ENCODE results near the gene FOS. TPM values are rescaled to one million over a fixed set of nuclear protein-coding genes. Genes with fewer than 3 reads are reported as not detected.
A peak's percentile ranks its signal among the peaks of the same experiment; 100 is the strongest.

The FOS gene
- total and polyA plus RNA-seq, 2 of the 4 experiments (the other 2 are of a cell fraction), result 53.6 to 171 TPM

DNA sequence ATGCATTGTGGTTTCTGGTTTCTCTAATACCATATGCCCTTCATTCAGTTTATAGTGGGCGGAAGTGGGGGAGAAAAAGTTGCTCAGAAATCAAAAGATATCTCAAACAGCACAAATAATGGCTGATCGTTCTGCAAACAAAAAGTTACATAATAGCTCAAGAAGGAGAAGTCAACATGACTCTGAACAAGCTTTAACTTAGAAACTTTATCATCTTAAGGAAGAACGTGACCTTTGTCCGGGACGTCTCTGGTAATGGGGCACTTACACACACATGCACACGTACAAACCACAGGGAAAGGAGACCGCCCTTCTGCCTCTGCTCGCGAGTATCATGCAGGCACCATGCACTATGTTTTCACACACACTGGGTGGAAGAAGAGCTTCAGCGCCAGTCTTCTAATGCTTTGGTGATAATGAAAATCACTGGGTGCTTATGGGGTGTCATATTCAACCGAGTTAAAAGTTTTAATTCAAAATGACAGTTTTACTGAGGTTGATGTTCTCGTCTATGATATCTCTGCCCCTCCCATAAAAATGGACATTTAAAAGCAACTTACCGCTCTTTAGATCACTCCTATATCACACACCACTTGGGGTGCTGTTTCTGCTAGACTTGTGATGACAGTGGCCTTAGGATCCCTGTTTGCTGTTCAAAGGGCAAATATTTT, 4.7 kb downstream of the FOS start:
- Histone ChIP-seq H3K36me3 (ENCODE audit: control insufficient read depth, insufficient read depth, low read length) (peaks cover 9% of the 10 kb centered on the region), H3K4me1 (ENCODE audit: control insufficient read depth, insufficient read depth, low read length) (peaks cover 8% of the 10 kb centered on the region), H3K4ac (ENCODE audit: low read depth, low read length) (no peak overlapping the region), H2BK120ac (ENCODE audit: low read depth, low read length) (no peak overlapping the region), H2AK9ac (replicated peaks; ENCODE audit: low read depth, low read length, poor library complexity) (no peak overlapping the region), H2BK15ac (ENCODE audit: low read depth, low read length) (no peak overlapping the region), H2AK5ac (ENCODE audit: low read depth, low read length) (no peak overlapping the region), H3K14ac (replicated peaks; ENCODE audit: low read depth, low read length) (no peak overlapping the region), H2AFZ (replicated peaks; ENCODE audit: low read length, poor library complexity) (no peak overlapping the region), H3K56ac (ENCODE audit: extremely low read depth, insufficient read depth, low read length) (no peak overlapping the region), H4K5ac (ENCODE audit: low read depth, low read length) (no peak overlapping the region), H4K20me1 (ENCODE audit: insufficient read depth, low read length) (peaks cover 17% of the 10 kb centered on the region), H3K9ac (ENCODE audit: low read depth, low read length) (no peak overlapping the region), H2BK20ac (ENCODE audit: low read depth, low read length) (no peak overlapping the region), H4K8ac (ENCODE audit: low read depth in 2 of 2, low read length in 2 of 2) (no peak overlapping the region), H3K23ac (ENCODE audit: low read depth, low read length) (no peak overlapping the region), H3K27me3 (ENCODE audit: control insufficient read depth, insufficient read depth, low read length) (no peaks in the 10 kb centered on the region), H3K79me1 (ENCODE audit: low read depth in 1 of 2, low read length in 2 of 2) (peaks cover 12 to 27% of the 10 kb centered on the region in 2 experiments), H3K9me3 (ENCODE audit: control insufficient read depth, insufficient read depth, low read length) (no peaks in the 10 kb centered on the region), H3K18ac (ENCODE audit: low read depth, low read length) (no peak overlapping the region), H4K91ac (ENCODE audit: insufficient read depth, low read depth, low read length) (no peak overlapping the region), H3K4me3 (ENCODE audit: insufficient read depth, low read depth, low read length) (no peak overlapping the region), H3K27ac (ENCODE audit: insufficient read depth, low read length) (no peak overlapping the region), H3K4me2 (ENCODE audit: low read depth, low read length) (no peak overlapping the region), H2BK5ac (ENCODE audit: low read depth, low read length, poor library complexity, severe bottlenecking) (no peak overlapping the region), H3K9me1 (ENCODE audit: insufficient read depth, low read length) (peaks cover 2% of the 10 kb centered on the region; the same call in 1 of the 2 replicates)
- no TSS peak for BruUV-seq (replicated peaks)
- CTCF ChIA-PET, result interaction anchor here (0.6 kb wide), 1 partner anchor 217 kb away, joined by 3 read pairs; no protein-coding TSS in a partner anchor
- ATAC-seq (ENCODE audit: low read depth) (no peak), DNase-seq (peak; percentile 77)
- in situ Hi-C loops (cut with MboI; ENCODE audit: low sequenced_read_pairs), result loop anchor here (25.0 kb wide), 1 partner anchor 1754 kb away; the partner anchor contains the start of gene IRF2BPL
- intact Hi-C loops (cut with micrococcal nuclease), result no loop called here
- POLR2A ChIA-PET (ENCODE audit: unreplicated experiment), result interaction anchor here (0.6 kb wide), 1 partner anchor 10 kb away, joined by 4 read pairs; no protein-coding TSS in a partner anchor
- dilution Hi-C loops (cut with HindIII; ENCODE audit: low sequenced_read_pairs, unreplicated experiment), result no loop called here
- TF ChIP-seq NFE2L2 (IDR thresholded peaks at IDR 0.05; ENCODE audit: low read depth, low read length) (peak; percentile 54; the same call in 1 of the 2 replicates), BHLHE40 (IDR thresholded peaks at IDR 0.05; ENCODE audit: low read depth, low read length) (no peak; the same call in 1 of the 2 replicates), RFX5 (IDR thresholded peaks at IDR 0.05; ENCODE audit: low read depth, low read length) (no peak), MXI1 (IDR thresholded peaks at IDR 0.05; ENCODE audit: borderline replicate concordance, low read depth, low read length) (no peak), POLR2A (IDR thresholded peaks at IDR 0.05; ENCODE audit: low read depth, low read length) (peak; percentile 90), RCOR1 (IDR thresholded peaks at IDR 0.05; ENCODE audit: insufficient replicate concordance, low read length) (no peak), RAD21 (IDR thresholded peaks at IDR 0.05; ENCODE audit: low read length) (no peak), MAFK (IDR thresholded peaks at IDR 0.05; ENCODE audit: low read depth, low read length) (no peak), MAZ (IDR thresholded peaks at IDR 0.05; ENCODE audit: borderline replicate concordance, low read depth, low read length) (no peak), SMC3 (IDR thresholded peaks at IDR 0.05; ENCODE audit: low read depth, low read length) (no peak), FOS (IDR thresholded peaks at IDR 0.05; ENCODE audit: low read depth, low read length) (peak; percentile 6; the same call in 1 of the 2 replicates)
- TF ChIP-seq, protein P1, sequence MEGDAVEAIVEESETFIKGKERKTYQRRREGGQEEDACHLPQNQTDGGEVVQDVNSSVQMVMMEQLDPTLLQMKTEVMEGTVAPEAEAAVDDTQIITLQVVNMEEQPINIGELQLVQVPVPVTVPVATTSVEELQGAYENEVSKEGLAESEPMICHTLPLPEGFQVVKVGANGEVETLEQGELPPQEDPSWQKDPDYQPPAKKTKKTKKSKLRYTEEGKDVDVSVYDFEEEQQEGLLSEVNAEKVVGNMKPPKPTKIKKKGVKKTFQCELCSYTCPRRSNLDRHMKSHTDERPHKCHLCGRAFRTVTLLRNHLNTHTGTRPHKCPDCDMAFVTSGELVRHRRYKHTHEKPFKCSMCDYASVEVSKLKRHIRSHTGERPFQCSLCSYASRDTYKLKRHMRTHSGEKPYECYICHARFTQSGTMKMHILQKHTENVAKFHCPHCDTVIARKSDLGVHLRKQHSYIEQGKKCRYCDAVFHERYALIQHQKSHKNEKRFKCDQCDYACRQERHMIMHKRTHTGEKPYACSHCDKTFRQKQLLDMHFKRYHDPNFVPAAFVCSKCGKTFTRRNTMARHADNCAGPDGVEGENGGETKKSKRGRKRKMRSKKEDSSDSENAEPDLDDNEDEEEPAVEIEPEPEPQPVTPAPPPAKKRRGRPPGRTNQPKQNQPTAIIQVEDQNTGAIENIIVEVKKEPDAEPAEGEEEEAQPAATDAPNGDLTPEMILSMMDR (conservative IDR thresholded peaks at IDR 0.05; ENCODE audit: low read depth, low read length), result peak; percentile 42
- TF ChIP-seq, protein P2, sequence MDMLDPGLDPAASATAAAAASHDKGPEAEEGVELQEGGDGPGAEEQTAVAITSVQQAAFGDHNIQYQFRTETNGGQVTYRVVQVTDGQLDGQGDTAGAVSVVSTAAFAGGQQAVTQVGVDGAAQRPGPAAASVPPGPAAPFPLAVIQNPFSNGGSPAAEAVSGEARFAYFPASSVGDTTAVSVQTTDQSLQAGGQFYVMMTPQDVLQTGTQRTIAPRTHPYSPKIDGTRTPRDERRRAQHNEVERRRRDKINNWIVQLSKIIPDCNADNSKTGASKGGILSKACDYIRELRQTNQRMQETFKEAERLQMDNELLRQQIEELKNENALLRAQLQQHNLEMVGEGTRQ (IDR thresholded peaks at IDR 0.05; ENCODE audit: low read depth, low read length), result peak; percentile 52; the same call in 1 of the 2 replicates
- TF ChIP-seq, protein P3, sequence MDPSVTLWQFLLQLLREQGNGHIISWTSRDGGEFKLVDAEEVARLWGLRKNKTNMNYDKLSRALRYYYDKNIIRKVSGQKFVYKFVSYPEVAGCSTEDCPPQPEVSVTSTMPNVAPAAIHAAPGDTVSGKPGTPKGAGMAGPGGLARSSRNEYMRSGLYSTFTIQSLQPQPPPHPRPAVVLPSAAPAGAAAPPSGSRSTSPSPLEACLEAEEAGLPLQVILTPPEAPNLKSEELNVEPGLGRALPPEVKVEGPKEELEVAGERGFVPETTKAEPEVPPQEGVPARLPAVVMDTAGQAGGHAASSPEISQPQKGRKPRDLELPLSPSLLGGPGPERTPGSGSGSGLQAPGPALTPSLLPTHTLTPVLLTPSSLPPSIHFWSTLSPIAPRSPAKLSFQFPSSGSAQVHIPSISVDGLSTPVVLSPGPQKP (IDR thresholded peaks at IDR 0.05; ENCODE audit: borderline replicate concordance, low read depth, low read length), result no peak
- no CpG with 5 or more reads among the region's 13 CpGs for WGBS, 2 experiments (ENCODE audit: extremely low coverage in 2 of 2, insufficient read length in 1 of 2)

All from IMR-90 (cell line).